Adipose tissue (tissue), 3 donors: ENCODE results near the gene APOBEC3F. TPM values are rescaled to one million over a fixed set of nuclear protein-coding genes. Genes with fewer than 3 reads are reported as not detected.

ENCODE experiments used
- H3K27ac ChIP-seq: one replicate; pipeline ENCODE4 v1.5.1; 2013; ENCODE audit warnings: low read depth, low read length
- WGBS, 3 donors: extraction: QIAGEN DNeasy Blood & Tissue Kit; methylation state at CpG; one replicate each; pipeline ENCODE4 v1.1.7; 2013; 5-methylcytosine and 5-hydroxymethylcytosine counted together
- polyA plus RNA-seq, 3 donors: library from polyadenylated mRNA; stranded (reverse); fragments of 200-250 nt; gene quantifications; one replicate each; pipeline ENCODE4 v1.2.3, GENCODE V29; 2013
- donor health status: healthy with polysubstance abuse.
- donor health status: Bipolar disorder and iron deficiency.
- donor health status: healthy.

The APOBEC3F gene
- polyA plus RNA-seq, 3 donors: 0.94 to 1.7 (median 1.6) TPM

GRCh38 chr22:39087098-39087497 is 46.4 kb downstream of the APOBEC3F start:
- WGBS, 3 donors: 85 to 90% (median 86%) methylated on average over 6 of the region's 6 CpGs

GRCh38 chr22:39087881-39088684 is 47.4 kb downstream of the APOBEC3F start:
- H3K27ac ChIP-seq: no peak overlapping the region
- 58 to 63% (median 59%) methylated on average over 18 of the region's 18 CpGs for WGBS, 3 donors

More at GRCh38 chr22:39087098-39087497, 46.4 kb downstream of the APOBEC3F start:
- H3K27ac ChIP-seq: no peak overlapping the region

- WGBS, 3 donors: 81 to 92% (median 81%) methylated on average over 5 of the region's 5 CpGs
- no peak overlapping the region for H3K27ac ChIP-seq
Observed at GRCh38 chr22:39088685-39089032, 48.0 kb downstream of the APOBEC3F start.

GRCh38 chr22:39089928-39090327 is 49.3 kb downstream of the APOBEC3F start:
- no peak overlapping the region for H3K27ac ChIP-seq

GRCh38 chr22:39090426-39091064 is 49.9 kb downstream of the APOBEC3F start:
- no peak overlapping the region for H3K27ac ChIP-seq
- 59 to 71% (median 59%) methylated on average over 15 of the region's 15 CpGs for WGBS, 3 donors

More at GRCh38 chr22:39089928-39090327, 49.3 kb downstream of the APOBEC3F start:
- WGBS, 3 donors: 47 to 72% (median 63%) methylated on average over 6 of the region's 6 CpGs

- 77 to 87% (median 82%) methylated on average over 23 of the region's 23 CpGs for WGBS, 3 donors
Observed at GRCh38 chr22:39091126-39092081, 50.7 kb downstream of the APOBEC3F start.

GRCh38 chr22:39092111-39092862 is 51.6 kb downstream of the APOBEC3F start:
- WGBS, 3 donors: 57 to 68% (median 61%) methylated on average over 8 of the region's 8 CpGs
- no peak overlapping the region for H3K27ac ChIP-seq

More at GRCh38 chr22:39091126-39092081, 50.7 kb downstream of the APOBEC3F start:
- H3K27ac ChIP-seq: no peak overlapping the region

GRCh38 chr22:39094717-39095389 is 54.2 kb downstream of the APOBEC3F start:
- 68 to 85% (median 77%) methylated on average over 14 of the region's 14 CpGs for WGBS, 3 donors
- no peak overlapping the region for H3K27ac ChIP-seq

- WGBS, 3 donors: 84 to 92% (median 89%) methylated on average over 3 of the region's 3 CpGs
- H3K27ac ChIP-seq: no peak overlapping the region
Observed at GRCh38 chr22:39095971-39096370, 55.3 kb downstream of the APOBEC3F start.

GRCh38 chr22:39097098-39098020 is 56.7 kb downstream of the APOBEC3F start, which contains the start of gene APOBEC3H:
APOBEC3H (plus strand) TSS chr22:39097244; CDS start chr22:39100279, 3,035 bp downstream.
- WGBS, 3 donors: 62 to 73% (median 72%) methylated on average over 9 of the region's 9 CpGs
- no peak within 1 kb of the TSS for H3K27ac ChIP-seq

GRCh38 chr22:39098026-39098425 is 57.4 kb downstream of the APOBEC3F start:
- no peak overlapping the region for H3K27ac ChIP-seq
- WGBS, 3 donors: 70 to 80% (median 77%) methylated on average over 6 of the region's 6 CpGs

GRCh38 chr22:39098576-39098975 is 57.9 kb downstream of the APOBEC3F start:
- H3K27ac ChIP-seq: no peak overlapping the region
- 83 to 94% (median 89%) methylated on average over 8 of the region's 8 CpGs for WGBS, 3 donors

- 65 to 81% (median 79%) methylated on average over 10 to 13 of the region's 13 CpGs for WGBS, 3 donors
- H3K27ac ChIP-seq: no peak overlapping the region
Observed at GRCh38 chr22:39101226-39101625, 60.6 kb downstream of the APOBEC3F start.

GRCh38 chr22:39103431-39103830 is 62.8 kb downstream of the APOBEC3F start:
- no peak overlapping the region for H3K27ac ChIP-seq
- WGBS, 3 donors: 74 to 78% (median 75%) methylated on average over 2 of the region's 2 CpGs
